Kasumi-1 (cell line): Measurements from ENCODE around the gene NLRP3.
A peak's percentile ranks its signal among the peaks of the same experiment; 100 is the strongest.

ENCODE experiments used
- DNase-seq, 2 experiments: peaks; one replicate each; lab custom pipeline; 2025; lab: John Stamatoyannopoulos, UW

Gene NLRP3

DNA sequence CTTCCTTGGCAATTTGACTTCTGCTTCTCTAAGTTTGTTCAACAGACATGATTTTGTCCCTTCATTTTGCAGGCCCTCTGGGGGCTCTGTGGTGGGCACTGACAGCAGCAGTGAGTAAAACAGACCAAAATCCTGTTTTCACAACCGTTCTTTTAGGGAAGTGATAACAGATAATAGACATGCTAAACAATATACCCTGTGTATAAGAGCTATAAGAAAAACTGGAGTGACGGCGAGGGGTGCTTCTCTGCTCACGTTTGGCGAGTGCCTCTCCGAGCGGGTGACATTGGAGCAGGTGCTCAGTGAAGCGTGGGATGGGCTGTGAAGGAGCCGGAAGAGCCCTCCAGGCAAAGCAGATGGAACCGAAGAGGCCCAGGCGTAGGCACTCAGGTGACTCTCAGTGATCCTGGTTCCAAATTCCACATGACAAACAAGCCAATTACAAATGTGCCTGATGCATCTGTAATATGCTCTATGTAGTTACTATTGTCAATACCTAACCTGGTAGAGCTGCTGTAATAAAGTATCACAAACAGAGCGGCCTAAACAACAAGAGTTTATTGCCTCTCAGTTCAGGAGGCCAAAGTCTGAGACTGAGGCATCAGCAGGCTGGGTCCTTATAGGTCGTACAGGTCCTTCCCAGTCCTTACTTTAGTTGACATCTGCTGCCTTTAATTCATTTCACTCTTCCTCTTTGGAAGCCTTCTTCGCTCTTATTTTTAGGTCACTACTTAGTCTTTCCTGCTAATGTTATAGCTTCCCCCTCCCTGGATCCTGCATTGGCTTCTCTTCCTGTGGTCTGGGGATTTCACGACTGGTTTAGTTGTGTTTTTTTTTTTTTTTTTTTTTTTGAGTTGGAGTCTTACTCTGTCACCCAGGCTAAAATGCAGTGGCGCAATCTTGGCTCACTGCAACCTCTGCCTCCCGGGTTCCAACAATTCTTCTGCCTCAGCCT is 21.9 kb downstream of the NLRP3 start:
- DNase-seq: peak; percentile 28 to 47

DNA sequence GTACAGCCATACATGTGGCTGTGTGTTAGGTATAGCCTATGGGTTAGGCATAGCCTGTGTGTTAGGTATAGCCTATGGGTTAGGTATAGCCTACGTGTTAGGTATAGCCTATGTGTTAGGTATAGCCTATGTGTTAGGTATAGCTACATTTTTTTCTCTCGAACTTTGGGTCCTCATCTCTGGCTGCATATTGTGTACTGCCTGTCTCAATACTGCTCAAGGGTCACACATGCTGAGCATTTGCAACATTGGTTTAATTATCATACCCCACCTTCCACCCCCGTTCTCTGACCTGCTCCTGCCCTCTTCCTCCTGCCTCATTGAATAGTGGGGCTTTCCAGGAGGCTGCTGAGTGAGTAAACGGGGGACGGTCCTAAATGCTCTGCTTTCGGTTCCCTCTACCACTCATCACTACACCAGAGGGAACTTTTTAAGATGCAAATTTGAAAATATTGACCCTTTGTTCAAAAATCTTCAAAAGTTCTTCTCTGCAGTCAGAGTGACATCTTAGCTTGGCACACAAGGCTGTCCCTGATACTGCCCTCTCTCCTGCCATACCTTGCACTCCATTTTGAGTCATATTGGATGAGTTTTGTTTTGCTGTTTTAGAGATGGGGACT is 24.1 kb downstream of the NLRP3 start:
- DNase-seq: no peak

DNA sequence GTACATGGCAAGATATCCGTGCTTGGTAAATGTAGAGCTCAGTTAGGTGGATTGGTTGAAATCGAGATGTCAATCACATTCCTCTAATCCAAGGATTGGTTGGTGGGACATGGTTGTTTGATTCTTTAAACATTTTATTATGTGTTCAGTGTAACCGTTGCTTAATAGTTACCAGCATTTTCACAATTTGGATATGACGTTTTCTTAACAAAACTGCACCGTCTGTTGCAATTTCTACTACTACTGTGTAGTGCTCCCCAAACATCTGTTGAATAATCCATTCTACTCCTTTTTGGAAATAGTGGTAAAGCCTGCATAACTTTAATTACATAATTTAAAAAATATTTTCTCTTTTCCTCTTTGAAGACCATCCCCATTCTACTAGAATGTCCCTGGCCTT is 25.6 kb downstream of the NLRP3 start:
- no peak for DNase-seq

DNA sequence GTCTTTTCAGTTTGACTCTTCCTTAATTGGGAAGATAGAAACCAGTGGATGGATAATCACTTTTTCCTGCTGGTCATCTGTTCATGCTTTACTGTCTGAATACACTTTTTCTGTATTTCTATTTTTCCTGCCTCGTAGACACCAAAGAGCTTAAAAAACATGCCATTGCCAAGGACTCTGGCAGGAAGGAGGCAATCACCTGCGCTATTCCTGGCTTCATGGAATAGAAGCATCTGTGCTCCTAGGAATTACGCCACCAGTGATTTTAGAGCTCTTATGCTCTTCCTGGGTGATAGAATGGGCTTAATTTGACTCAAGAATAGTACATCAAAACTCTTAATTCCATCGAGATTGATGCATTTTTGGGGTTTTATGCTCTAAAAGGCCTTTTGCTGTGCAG is 26.2 kb downstream of the NLRP3 start:
- no peak for DNase-seq

DNA sequence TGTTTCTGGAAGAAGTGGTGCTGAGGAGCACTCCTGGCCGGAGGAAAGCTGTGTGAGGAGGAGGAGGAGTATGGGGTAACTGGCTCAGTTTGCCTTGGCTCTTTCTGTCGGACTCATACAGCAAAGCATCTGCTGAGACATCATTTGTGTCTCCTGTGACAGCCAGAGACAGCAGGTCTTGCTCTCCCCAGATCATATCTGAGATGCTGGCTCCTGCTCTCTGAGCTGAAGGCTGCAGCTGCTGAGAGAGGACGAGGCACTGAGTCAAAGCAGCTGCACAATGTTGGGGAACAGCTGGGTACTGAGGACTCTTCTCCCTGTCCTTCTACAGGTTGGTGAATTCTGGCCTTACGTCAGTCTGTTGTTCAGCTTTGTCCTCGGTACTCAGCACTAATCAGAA is 27.7 kb downstream of the NLRP3 start:
- DNase-seq: no peak

DNA sequence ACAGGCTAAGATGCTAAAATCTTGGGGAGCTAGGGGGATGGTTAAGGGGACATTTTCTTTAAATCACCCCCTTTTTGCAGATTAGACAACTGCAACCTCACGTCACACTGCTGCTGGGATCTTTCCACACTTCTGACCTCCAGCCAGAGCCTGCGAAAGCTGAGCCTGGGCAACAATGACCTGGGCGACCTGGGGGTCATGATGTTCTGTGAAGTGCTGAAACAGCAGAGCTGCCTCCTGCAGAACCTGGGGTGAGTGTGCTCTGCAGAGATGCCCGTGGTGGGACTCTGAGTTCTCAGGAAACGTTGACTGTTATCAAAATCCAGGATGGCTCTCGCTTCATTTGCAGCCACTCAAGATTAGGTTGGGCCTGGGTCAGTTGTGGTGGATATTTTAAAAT is 28.6 kb downstream of the NLRP3 start:
- DNase-seq: no peak

DNA sequence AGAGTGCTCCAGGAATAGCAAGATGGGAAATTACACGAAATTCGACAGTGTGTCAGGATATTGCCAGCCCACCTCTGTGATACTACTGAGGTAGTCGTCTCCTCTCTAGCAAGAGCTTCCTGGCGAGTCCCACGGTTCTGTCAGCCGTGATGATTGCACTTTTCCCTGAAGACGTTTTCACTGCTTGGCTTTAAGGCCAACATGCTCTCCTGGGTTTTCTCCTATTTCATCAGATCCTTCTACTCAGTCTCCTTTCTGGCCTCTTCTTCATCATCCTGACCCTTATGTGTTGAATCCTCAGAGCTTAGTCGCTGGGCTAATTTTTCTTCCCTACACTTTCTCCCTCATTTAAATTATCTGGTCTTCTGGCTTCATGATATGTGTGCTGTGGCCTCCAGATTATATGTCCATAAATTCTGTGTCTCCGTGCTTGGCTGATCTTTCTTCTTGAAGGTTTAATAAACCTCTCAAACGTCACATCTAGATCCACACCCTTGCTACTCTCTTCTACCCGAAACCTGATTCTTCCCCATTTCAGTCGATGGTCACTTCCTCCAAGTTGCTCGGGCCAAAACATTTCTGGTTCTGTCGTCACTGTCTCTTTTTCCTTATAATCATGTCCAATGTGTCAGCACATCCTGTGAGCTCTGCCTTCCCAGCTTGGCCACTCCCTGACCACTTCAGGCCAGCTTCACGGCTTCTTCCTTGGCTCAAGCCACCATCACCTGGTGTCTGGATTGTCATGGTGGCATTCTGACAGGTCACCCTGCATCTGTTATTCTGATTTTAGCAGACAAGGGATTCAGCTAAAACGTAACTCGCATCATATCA is 29.8 kb downstream of the NLRP3 start:
- no peak for DNase-seq

DNA sequence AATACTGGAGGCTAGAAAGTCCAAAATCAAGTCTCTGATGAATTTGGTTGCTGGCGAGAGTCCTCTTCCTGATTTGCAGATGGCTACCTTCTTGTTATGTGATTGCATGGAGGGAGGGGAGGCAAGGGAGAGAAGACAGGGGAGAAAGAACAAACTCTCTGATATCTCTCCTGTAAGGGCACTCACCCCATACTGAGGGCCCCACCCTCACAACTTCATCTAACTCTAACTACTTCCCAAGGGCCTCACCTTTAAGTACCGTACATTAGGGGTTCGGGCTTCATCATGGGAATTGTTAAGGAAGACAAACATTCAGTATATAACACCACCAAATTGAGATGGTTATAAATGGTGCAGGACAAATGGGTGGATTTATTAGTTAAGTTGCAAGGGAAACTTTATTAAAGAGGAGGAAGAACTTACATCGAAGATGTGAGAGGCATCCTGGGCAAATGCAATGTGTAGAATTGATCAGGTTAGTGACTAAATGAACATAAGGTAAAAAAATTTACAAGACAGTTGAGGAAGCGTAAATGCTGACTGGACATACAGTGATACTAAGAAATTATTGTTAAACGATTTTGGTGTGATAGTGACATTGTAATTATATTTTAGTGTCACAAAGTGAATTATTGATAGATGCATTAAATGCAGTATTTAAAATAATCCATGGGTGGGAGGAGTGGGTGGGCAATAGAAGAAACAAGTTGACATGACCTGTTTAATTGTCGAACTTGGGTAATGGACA is 31.4 kb downstream of the NLRP3 start:
- no peak for DNase-seq

DNA sequence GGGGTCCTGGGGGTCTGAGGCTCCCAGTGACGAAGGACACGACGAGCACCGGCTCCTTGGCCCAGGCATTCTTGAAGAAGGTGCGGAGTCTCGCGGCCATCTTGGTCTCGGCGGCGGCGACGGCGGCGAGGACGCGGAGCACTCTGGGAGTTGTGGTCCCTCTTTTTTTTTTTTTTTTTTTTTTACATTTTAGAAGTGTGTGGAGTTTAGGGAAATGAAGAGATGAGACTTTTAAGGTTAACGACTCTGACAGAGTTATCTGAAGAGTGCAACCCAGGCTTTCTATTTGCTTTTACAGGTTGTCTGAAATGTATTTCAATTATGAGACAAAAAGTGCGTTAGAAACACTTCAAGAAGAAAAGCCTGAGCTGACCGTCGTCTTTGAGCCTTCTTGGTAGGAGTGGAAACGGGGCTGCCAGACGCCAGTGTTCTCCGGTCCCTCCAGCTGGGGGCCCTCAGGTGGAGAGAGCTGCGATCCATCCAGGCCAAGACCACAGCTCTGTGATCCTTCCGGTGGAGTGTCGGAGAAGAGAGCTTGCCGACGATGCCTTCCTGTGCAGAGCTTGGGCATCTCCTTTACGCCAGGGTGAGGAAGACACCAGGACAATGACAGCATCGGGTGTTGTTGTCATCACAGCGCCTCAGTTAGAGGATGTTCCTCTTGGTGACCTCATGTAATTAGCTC is 32.3 kb downstream of the NLRP3 start:
- peak; percentile 60 to 67 for DNase-seq

DNA sequence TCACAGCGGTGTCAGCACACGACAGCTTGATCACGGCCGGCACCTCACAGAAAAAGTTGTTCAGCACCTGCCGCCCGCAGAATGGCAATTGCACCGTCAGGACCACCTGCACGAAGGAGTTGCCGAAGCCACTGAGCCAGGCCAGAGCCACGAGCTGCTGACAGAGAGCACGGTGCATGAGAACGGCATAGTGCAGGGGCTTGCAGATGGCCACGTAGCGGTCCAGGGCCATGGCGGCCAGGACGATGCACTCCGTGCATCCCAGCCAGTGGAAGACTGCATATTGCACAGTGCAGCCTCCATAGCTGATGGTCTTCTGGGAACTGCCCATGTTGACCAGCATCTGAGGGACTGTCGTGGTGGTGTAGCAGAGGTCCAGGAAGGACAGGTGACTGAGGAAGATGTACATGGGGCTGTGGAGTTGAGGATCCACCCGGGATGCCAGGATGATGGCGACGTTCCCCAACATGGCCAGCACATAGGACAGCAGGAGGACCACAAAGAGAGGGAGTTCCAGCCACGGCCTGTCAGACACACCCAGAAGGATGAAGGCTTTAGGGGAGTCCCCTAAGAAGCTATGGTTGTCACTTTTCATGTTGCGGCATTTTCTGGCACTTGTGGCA is 35.5 kb downstream of the NLRP3 start:
- DNase-seq: no peak

DNA sequence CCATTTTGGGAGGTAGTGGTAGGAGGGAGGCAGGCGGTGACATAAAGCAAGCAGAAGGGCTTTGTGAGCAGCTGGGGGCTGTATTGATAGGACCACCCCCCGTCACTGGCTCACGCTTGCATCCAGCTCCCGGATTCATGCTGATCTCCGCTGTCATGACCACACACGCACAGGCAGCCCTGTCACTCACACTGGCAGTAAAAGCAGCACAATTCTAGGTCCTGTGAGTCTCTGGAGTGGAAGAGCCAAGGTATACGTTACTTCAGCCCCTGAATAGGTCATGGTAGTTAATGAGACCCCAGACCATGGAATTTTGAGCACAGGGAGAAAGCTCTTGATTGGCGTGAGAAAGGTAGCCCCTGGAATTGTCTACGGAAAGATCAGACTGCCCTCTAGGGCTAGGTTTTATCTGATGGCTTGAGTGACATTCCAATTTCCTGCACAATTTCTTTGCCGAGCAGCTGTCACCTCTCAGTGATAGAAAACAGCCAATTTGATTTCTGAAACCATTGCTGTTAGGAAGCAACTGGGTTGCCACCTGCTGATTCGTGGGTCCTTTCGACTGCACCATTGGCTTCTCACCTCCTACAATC is 36.6 kb downstream of the NLRP3 start:
- DNase-seq: no peak

DNA sequence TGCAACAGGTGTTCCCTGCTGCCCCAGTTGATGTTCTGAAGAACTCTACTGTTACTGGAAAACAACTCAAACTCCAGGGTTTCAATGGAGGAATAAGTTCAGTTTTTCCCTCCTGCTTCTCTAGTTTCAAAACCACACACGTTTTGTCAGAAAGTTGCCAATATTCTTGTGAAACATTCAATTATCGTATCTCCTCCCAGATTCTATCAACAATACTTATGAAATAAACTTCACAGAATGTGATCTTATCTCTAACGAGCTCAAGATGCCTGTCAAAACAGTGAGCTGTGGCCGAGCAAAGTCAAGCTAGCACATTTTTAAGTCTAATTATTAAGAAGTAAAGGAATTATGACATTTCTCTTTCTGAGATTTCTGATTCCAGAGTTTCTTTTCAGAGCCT is 37.3 kb downstream of the NLRP3 start:
- DNase-seq: no peak

DNA sequence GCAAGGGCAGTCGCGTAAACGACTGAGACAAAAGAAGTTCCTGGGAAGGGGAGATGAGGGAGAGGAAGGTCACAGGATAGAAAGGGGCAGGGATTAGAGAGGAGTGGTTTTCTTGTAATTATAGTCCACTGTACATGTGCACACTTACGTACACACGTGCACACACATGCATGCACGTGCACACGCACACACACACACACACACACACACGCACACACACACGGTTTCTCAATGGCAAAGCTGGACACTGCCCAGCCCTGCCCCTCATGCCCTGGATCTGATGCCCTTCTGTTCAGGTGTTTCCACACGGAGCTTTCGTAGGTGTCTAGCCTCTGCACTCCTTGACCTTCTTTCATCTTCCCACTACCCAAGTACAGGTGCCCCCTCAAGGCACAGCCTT is 38.0 kb downstream of the NLRP3 start:
- no peak for DNase-seq

DNA sequence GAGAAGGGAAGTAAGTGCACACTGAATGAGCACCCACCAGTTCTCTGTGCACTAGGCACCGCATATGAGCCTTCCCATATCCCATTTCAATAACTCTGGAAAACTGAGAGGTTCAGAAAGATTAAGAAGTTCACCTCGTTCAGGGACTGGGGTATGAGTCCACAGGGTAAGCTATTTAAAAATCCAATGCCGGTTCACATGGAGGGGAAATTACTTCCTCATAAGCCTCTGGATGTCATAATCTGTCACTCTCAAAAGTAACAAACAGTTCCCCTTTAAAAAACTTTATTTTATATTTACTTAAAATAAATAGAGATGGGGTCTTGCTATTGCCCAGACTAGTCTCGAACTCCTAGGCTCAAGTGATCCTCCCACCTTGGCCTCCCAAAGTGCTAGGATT is 40.0 kb downstream of the NLRP3 start:
- peak in 1 of 2 experiments; percentile 18 for DNase-seq

DNA sequence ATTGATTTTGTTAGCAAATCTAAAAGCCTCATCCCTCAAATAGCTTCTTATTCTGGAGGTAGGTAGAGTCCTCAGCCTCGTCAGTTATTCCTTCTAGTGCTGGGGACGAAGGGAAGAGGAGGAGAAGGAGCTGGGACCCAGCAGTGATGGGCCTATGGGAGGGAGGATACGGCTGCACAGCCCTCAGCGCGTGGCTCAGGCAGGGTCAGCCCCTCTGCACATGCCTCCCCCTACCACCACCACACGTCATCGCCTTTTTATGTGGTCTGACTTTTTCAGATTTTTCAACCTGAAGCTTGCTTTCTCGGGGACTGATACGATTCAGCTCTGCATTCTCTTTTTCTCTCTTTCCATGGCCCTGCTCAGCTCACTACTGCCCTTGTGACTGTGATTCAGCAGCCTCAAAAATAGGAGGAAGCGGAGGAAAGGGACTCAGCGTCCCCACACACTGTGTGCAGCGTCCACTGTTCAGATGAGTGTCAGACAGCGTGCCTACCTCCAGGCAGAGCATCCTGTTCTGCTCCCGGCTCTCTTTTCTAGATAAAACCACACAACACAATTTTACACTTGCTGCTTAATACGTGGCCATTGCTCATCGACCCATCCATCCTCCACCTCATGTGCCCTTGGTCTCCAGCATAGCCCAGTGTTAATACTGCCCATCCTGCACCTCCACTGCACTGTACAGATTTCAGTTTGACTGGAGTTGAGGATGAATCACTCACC is 41.1 kb downstream of the NLRP3 start:
- DNase-seq: no peak

DNA sequence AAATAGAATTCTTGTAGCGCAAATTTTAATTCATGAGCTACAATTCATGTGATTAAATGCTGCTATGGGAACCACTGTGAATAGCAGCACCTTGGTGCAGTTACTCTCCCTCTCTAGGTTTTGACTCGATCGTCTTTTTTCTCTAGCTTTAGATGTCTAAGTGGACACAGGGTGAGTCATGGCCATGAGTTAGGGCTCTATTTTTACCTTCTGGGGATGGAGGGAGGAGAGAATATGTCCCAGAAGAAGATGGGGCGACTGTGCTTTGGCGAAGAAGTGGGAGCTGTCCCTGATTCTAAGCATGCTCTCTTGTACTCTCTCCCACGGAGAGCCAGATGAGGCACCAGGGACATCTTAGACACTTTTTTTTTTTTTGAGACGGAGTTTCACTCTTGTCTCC is 43.5 kb downstream of the NLRP3 start:
- no peak for DNase-seq

DNA sequence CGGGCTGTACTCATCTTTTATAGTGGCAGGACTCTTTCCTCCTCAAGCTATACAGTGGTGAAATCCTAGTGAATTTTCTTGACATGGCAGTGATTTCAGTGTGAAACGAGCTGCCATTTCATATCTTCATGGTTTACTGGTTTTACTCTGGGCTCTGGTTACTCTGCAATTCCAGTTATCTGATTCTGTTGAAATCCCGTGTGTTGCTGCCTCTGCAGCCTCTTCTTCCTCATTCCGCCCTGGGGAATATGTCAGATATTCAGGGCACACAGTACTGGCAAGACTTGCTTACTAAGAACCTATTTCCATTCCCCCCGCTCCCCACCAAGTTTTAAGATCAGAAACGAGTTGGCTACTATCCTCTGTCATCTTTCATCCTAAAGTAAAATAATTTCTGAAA is 49.8 kb downstream of the NLRP3 start:
- no peak for DNase-seq

DNA sequence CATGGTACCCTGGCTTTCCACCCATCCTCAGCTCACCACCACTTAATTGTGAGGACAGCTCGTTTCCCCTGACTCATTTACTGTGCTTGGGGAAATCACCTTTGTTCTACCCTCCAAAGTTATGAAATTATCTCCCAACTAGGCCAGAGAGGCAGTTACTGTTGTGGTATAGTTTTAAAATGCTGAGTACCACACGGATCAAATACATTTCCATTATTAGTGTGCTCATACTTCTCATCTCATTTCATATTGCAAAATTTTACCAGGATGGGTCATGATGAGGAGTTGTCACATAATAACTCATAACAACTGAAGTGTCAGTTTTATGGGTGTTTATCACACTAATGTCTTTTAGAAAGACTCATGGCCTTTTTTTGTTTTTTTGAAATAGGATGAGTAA is 51.2 kb downstream of the NLRP3 start:
- DNase-seq: no peak

DNA sequence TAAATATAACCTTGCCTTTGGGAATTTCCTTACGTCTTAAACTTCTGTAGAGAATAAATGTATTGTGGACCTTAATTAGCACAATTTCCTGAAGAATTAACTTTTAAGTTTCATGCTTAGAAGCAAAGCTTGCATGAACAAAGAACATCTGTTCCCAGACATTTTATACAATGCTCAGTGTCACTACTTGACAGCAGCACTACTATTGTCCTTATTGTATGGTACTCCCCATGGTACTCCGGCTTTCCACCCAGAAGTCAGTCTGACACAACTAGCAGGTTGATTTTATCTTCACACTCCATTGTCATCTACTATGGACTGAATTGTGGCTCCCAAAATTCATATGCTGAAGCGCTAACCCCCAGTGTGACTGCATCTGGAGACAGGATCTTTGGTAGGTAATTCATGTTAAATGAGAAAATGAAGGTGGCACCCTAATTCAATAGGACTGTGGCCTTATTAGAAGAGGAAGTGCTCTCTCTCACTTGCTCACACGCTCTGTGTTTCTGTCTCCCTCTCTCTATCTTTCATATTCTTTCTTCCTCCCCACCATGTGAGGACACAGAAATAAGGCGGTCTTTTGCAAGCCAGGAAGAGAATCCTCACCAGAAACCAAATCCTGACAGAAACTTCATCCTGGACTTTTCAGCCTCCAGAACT is 52.6 kb downstream of the NLRP3 start:
- DNase-seq: no peak
